TTC549 (cell line): ENCODE measurements around the gene ANKRD65.
"Not testable (repeated sequence)": the region's sequence is repeated elsewhere in the genome, so short reads cannot be mapped to it uniquely, and the experiment has no call there.

ENCODE experiments used
- FAIRE-seq: peaks from 2 replicates; lab custom pipeline; 2012; peaks lifted over from hg19 to GRCh38; lab: Jason Lieb, UNC

ANKRD65 gene

DNA sequence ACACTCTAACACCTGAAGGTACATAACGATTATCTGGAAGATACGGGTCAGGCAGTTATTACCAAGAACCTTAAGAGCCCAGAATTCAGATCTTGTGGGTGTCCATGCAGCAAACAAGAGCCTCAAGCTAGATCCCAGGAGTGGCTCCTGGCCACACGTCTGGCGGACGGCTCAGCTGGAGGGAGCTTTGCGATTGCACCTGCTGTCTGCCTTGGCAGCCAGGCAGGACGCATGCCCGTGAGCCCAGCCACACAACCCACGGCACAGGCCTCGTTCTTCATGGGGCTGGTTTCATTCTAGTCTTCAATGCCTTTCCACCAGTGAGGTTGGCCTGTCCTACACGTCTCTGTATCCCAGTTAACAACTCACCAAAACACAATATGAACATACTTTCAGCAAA, 27.6 kb downstream of the ANKRD65 start:
- no peak for FAIRE-seq

GRCh38 chr1:1393014-1393413, 28.1 kb downstream of the ANKRD65 start:
- no peak for FAIRE-seq

- no peak for FAIRE-seq
Observed at GRCh38 chr1:1391225-1391624, 29.9 kb downstream of the ANKRD65 start.

DNA sequence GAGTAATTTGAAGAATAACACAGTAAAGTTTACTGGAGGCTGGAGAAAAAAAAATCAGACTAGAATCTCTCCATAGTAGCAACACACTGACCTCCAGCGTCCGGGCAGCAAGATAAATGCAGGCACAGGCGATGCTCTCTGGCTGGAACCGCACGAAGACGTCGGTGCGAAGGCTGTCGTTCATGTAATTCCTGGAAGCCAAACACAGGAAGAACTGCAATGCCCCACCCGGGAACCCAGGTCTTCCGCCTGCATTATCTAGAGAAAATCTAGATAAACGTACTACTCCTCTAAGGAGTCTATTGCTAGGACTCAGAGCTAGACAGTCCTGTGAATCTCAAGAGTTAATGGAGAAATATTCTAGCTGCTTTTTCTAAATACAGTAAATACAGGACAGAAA, 30.4 kb downstream of the ANKRD65 start:
- no peak for FAIRE-seq

DNA sequence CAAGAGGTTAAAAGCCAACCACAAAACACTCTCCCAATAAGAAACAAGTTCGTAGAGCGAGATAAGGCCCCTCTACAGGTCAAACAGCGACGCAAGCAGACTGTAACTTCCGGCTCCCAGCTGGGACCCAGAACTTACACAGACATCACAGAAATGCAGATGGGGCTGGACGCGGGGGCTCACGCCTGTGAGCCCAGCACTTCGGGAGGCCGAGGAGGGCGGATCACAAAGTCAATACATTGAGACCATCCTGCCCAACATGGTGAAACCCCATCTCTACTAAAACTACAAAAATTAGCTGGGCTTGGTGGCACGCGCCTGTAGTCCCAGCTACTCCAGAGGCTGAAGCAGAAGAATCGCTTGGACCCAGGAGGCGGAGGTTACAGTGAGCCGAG, 33.0 kb downstream of the ANKRD65 start:
- FAIRE-seq: no peak

DNA sequence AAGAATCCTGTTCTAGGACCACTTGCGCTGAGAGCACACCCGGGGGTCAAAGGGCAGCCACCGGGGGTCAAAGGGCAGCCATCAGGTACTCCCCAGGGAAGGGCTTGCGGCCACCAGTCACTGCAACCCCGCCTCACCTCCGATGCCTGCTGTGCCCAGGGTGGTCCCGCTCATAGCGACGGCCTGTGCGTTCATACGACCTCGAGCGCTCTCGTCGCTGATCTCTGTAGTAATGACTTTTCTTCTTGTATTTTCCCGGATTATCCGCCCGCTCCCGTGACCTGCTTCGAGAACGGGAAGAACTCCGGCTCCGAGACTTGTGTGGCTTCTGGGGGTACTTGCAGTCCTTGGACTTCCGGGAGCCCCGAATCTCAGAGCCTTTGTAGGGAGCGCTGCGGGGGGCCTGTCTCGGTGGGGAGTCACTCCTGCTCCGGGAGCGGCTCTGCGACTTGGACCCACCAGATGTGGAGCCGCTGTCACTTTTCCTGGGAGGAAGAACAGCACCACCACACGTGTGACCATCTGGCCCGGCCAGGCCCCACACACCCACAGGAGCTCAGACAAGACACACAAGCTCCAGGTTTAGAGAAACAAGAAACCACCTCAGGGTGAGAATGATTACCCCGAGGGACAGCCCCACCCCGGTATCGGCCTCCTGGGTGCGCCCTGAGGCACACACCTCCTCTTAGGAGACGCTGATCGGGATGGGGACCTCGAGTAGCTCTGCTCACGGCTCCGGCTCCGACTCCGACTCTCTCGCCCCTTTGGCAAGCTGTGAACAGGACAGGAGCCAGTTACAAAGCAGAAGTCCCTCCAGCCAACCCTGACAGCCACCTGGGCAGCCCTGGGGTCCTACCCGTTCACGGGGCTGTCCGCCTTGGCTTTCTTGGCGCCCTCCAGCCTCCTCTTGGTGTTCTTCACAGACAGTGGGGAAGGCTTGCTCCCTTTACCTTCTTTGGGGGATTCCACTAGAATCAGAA, 33.7 kb downstream of the ANKRD65 start:
- FAIRE-seq: no peak

GRCh38 chr1:1385931-1386330, 35.1 kb downstream of the ANKRD65 start:
- no peak for FAIRE-seq

DNA sequence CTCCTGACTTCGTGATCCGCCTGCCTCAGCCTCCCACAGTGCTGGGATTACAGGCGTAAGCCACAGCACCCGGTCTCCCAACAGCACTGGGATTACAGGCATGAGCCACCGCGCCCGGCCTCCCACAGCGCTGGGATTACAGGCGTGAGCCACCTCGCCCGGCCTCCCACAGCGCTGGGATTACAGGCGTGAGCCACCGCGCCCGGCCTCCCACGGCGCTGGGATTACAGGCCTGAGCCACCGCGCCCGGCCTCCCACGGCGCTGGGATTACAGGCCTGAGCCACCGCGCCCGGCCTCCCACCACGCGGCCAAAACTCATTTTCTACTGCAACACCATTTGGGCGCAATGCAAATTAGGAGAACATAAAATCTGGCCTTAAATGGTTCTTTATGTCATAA, 35.7 kb downstream of the ANKRD65 start:
- not testable (repeated sequence) for FAIRE-seq

- FAIRE-seq: no peak
Observed at GRCh38 chr1:1381294-1381693, 39.8 kb downstream of the ANKRD65 start.

DNA sequence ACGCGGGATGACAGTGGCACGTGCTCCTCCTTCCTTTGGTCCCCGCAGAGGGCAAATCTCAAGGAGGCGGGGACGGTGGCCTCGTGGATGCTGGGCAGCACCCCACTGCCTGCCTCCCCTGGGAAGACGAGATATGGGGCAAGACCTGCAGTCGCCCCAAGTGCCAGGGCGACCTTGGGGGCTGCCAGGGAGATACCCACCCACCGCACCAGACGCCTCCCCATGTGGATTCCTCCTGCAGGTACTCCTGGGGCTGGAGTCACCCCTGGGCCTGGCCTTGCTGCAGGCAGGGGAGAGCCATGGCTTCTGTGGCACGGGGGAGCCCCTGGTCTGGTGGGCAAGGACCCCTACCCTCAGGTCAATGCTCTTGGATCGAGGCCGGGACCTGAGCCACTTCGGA, 40.2 kb downstream of the ANKRD65 start:
- no peak for FAIRE-seq

- FAIRE-seq: no peak
Observed at GRCh38 chr1:1377540-1378205, 43.4 kb downstream of the ANKRD65 start.

- no peak for FAIRE-seq
Observed at GRCh38 chr1:1376551-1377226, 44.4 kb downstream of the ANKRD65 start.

DNA sequence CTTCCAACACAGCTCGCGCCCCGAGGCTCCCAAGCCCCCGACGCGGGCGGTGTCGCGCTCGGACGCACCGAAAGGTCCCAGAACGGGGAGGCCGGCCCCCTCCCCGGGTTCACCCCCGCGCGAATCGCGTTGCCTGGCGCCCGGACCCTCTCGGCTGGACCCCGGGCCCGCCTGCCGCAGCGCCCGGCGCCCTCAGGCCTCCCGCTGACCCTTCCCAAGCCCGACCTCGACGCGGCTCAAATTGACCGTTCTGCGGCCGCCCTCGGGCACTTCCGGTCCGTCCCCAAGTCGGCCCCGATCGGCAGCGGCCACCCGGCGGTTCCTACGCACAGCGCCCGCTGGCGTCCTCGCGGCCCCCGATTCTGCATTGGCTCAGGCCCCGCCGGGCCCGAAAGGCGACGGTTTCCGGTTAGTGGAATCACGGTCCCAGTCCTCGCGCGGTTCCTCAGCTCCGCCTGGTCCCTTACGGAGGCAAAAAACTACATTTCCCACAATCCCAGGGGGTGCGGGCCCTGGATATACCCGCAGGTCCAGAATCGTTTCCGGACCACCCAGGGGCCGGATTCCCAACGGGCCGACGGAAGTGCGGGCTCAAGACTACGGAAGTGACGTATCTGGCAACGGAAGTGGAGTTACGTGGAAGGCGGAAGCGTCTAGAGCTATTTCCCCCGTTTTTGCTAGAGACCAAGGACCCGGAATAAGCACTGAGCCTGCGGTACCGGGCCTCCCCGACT, 46.0 kb downstream of the ANKRD65 start, which contains the start of gene AURKAIP1:
TSS of gene AURKAIP1 (minus strand) at position 279 of the 734 bp plus-strand sequence. CDS start 451 bp downstream, outside the sequence.
- FAIRE-seq: peak; percentile 98

- FAIRE-seq: no peak
Observed at GRCh38 chr1:1374589-1374928, 46.5 kb downstream of the ANKRD65 start.

- no peak for FAIRE-seq
Observed at GRCh38 chr1:1373815-1374588, 47.1 kb downstream of the ANKRD65 start.

GRCh38 chr1:1373051-1373814, 47.8 kb downstream of the ANKRD65 start:
- no peak for FAIRE-seq

GRCh38 chr1:1371746-1372711, 49.0 kb downstream of the ANKRD65 start:
- no peak for FAIRE-seq

- no peak for FAIRE-seq
Observed at GRCh38 chr1:1371364-1371745, 49.7 kb downstream of the ANKRD65 start.

DNA sequence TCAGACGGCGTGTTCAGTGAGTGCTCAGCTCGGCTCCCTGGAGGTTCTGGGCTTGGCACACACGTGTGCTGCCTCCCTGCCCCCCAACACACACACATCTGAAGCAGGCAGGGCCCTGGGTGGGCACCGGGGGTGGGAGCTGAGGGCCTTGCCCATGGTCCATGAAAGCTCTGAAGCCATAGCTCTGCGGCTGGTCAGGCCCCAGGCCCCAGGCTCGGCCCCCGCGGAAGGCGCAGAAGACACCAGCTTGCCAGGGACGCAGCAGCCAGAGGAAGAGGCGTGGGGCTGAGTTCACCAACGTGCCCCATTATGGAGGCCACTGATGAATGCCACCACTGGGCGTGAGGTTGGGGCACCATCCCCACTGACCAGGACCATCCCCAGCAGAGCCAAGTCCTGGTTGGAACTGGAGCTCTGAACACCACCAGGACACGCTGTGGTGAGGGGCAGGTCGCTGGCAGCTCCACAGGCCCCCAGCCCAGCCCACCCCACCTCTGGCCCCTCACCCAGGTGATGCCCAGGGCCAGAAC, 50.2 kb downstream of the ANKRD65 start:
- FAIRE-seq: no peak
